Natural killer cell (primary cell): ENCODE results near the gene SCYL1. TPM values are rescaled to one million over a fixed set of nuclear protein-coding genes. Genes with fewer than 3 reads are reported as not detected.

Source experiments
- ATAC-seq, 3 donors: fragments of 150-1000 bp in 2 of 3; fragments of 200-7000 bp in 1 of 3; cut with Tn5 transposase; 1 replicate in 1 of 3; 2 replicates in 2 of 3; pipeline ENCODE4 v1.10.0; 2021; ENCODE audit warnings: mild to moderate bottlenecking in 2 of 3, moderate library complexity in 2 of 3
- DNase-seq, 2 donors: peaks; one replicate each; pipeline versions ENCODE4 v3.0.0 to v3.0.0-alpha.2; 2013 to 2021; ENCODE audit warnings: mixed read lengths in 1 of 2
- H3K27ac ChIP-seq: one replicate; pipeline ENCODE4 v1.5.1; 2013; ENCODE audit warnings: mild to moderate bottlenecking, low read length
- H3K27me3 ChIP-seq: one replicate; pipeline ENCODE4 v1.6.1; 2013; ENCODE audit warnings: low read length; ENCODE audit not compliant: control insufficient read depth, insufficient read depth
- H3K36me3 ChIP-seq: one replicate; pipeline ENCODE4 v1.6.1; 2013; ENCODE audit warnings: low read length; ENCODE audit not compliant: control insufficient read depth, insufficient read depth
- H3K4me1 ChIP-seq: one replicate; pipeline ENCODE4 v1.6.1; 2013; ENCODE audit warnings: low read length; ENCODE audit not compliant: control insufficient read depth, insufficient read depth
- H3K4me3 ChIP-seq: one replicate; pipeline ENCODE4 v1.5.1; 2013; ENCODE audit warnings: low read length
- H3K9me3 ChIP-seq: one replicate; pipeline ENCODE4 v1.6.1; 2013; ENCODE audit warnings: low read length; ENCODE audit not compliant: control insufficient read depth, insufficient read depth
- H3K27ac Mint-ChIP-seq, 2 donors: one replicate each; pipeline ENCODE4 v1.8.0; 2022; ENCODE audit warnings: mild to moderate bottlenecking in 2 of 2, mixed read lengths in 2 of 2, moderate library complexity in 1 of 2
- H3K27me3 Mint-ChIP-seq, 2 donors: one replicate each; pipeline ENCODE4 v1.8.0; 2022; ENCODE audit warnings: low read depth in 2 of 2, mixed read lengths in 2 of 2
- H3K36me3 Mint-ChIP-seq: one replicate; pipeline ENCODE4 v1.8.0; 2022; ENCODE audit warnings: mixed read lengths
- H3K4me1 Mint-ChIP-seq, 2 donors: one replicate each; pipeline ENCODE4 v1.8.0; 2022; ENCODE audit warnings: mixed read lengths in 2 of 2
- H3K4me3 Mint-ChIP-seq: one replicate; pipeline ENCODE4 v1.8.0; 2022; ENCODE audit warnings: mild to moderate bottlenecking, moderate library complexity, mixed read lengths
- H3K9me3 Mint-ChIP-seq, 2 donors: one replicate each; pipeline ENCODE4 v1.8.0; 2022; ENCODE audit warnings: mixed read lengths in 2 of 2
- CTCF ChIP-seq: fragments of 200-600 bp; IDR thresholded peaks from one replicate; pipeline ENCODE4 v1.8.0; 2022; ENCODE audit warnings: antibody characterized with exemption
- WGBS: methylation state at CpG from one replicate; pipeline ENCODE4 v1.1.7; 2013; ENCODE audit warnings: missing lambda C conversion rate; ENCODE audit not compliant: insufficient coverage; 5-methylcytosine and 5-hydroxymethylcytosine counted together
- intact Hi-C: fragments of 100-400 bp; cut with micrococcal nuclease; formaldehyde crosslinking; loops from one replicate; pipeline ENCODE4 v1.14.2; 2022
- total RNA-seq, 4 donors: library from RNA; stranded (reverse); fragments of 120-200 nt in 1 of 4; gene quantifications; one replicate each; pipeline versions ENCODE4 v1.2.3 to v1.2.4, GENCODE V29; 2013 to 2022

SCYL1 gene
- total RNA-seq, 3 donors from 2014 or later (not counting 1 experiment from before 2014, with no cell fraction given) = 61.7 to 79.9 (median 71.3) TPM

GRCh38 chr11:65504674-65505465, 20.0 kb upstream of the SCYL1 start:
- Mint-ChIP-seq H3K27me3 (no peaks in the 10 kb centered on the region), H3K9me3 (no peaks in the 10 kb centered on the region), H3K4me1 (peaks cover 43 to 53% of the 10 kb centered on the region in 2 donors), H3K36me3 (peaks cover 11% of the 10 kb centered on the region), H3K27ac (no peak overlapping the region), H3K4me3 (no peak overlapping the region)
- Histone ChIP-seq H3K9me3 (no peaks in the 10 kb centered on the region), H3K36me3 (peaks cover 66% of the 10 kb centered on the region), H3K4me3 (peak overlapping the region; percentile 75), H3K27ac (peak overlapping the region; percentile 69), H3K27me3 (no peaks in the 10 kb centered on the region), H3K4me1 (peaks cover 40% of the 10 kb centered on the region)
- no peak for TF ChIP-seq CTCF
- intact Hi-C loops = loop anchor here (5.0 to 10.0 kb wide), 2 partner anchors 33 to 290 kb away; no protein-coding TSS in a partner anchor
- no peak for ATAC-seq
- WGBS = 6% methylated on average over 7 of the region's 8 CpGs
- peak in 1 of 2 donors; percentile 30 for DNase-seq

GRCh38 chr11:65505466-65506289, 19.2 kb upstream of the SCYL1 start:
- H3K27ac Mint-ChIP-seq = no peak overlapping the region
- peaks cover 46 to 56% of the 10 kb centered on the region in 2 donors for H3K4me1 Mint-ChIP-seq
- peaks cover 44% of the 10 kb centered on the region for H3K4me1 ChIP-seq
- H3K27me3 ChIP-seq = no peaks in the 10 kb centered on the region
- peak overlapping the region; percentile 69 for H3K27ac ChIP-seq
- no peaks in the 10 kb centered on the region for H3K27me3 Mint-ChIP-seq
- no peak overlapping the region for H3K4me3 Mint-ChIP-seq
- DNase-seq = peak in 1 of 2 donors; percentile 41
- H3K36me3 Mint-ChIP-seq = peaks cover 11% of the 10 kb centered on the region
- intact Hi-C loops = loop anchor here (1.0 to 10.0 kb wide), 3 partner anchors 8 to 291 kb away; no protein-coding TSS in a partner anchor
- WGBS = 22% methylated on average over 9 of the region's 12 CpGs
- peak overlapping the region; percentile 75 for H3K4me3 ChIP-seq
- no peaks in the 10 kb centered on the region for H3K9me3 ChIP-seq
- no peak for TF ChIP-seq CTCF
- no peak for ATAC-seq
- H3K36me3 ChIP-seq = peaks cover 64% of the 10 kb centered on the region
- no peaks in the 10 kb centered on the region for H3K9me3 Mint-ChIP-seq

- H3K4me3 ChIP-seq = no peak overlapping the region
Observed at GRCh38 chr11:65506290-65506771, 18.6 kb upstream of the SCYL1 start.

More at GRCh38 chr11:65506290-65506771, 18.6 kb upstream of the SCYL1 start:
- ATAC-seq (peak in 2 of 3 donors; percentile 7 to 9), DNase-seq (peak in 1 of 2 donors; percentile 59)
- no peak overlapping the region for H3K27ac Mint-ChIP-seq
- Histone ChIP-seq H3K27me3 (no peaks in the 10 kb centered on the region), H3K36me3 (peaks cover 59% of the 10 kb centered on the region), H3K4me1 (peaks cover 47% of the 10 kb centered on the region), H3K9me3 (no peaks in the 10 kb centered on the region), H3K27ac (peak overlapping the region; percentile 69)
- H3K36me3 Mint-ChIP-seq = peaks cover 11% of the 10 kb centered on the region
- no peak overlapping the region for H3K4me3 Mint-ChIP-seq
- WGBS = 50% methylated on average over 1 of the region's 4 CpGs
- no peaks in the 10 kb centered on the region for H3K9me3 Mint-ChIP-seq
- intact Hi-C loops = loop anchor here (1.0 to 10.0 kb wide), 3 partner anchors 9 to 292 kb away; no protein-coding TSS in a partner anchor
- TF ChIP-seq CTCF = no peak
- H3K27me3 Mint-ChIP-seq = no peaks in the 10 kb centered on the region
- peaks cover 49 to 59% of the 10 kb centered on the region in 2 donors for H3K4me1 Mint-ChIP-seq
